PC-3 (cell line): ENCODE data around the gene TGIF1. TPM values are rescaled to one million over a fixed set of nuclear protein-coding genes. Genes with fewer than 3 reads are reported as not detected.
A peak's percentile ranks its signal among the peaks of the same experiment; 100 is the strongest.

Experiments used
- ATAC-seq: fragments of 200-7000 bp; cut with Tn5 transposase; 2 replicates; pipeline ENCODE4 v1.9.1; 2020; ENCODE audit warnings: mild to moderate bottlenecking, moderate library complexity
- BruUV-seq: library from RNA; stranded (reverse); fragments of 400-500 nt; replicated peaks from 2 replicates; lab custom pipeline; 2021; lab: Mats Ljungman, UMichigan
- CTCF ChIA-PET: fragments of 300-600 bp; sonication (Branson Sonifier 250); formaldehyde crosslinking; loops from one replicate; lab custom pipeline; 2022; ENCODE audit warnings: antibody characterized with exemption; lab: Charles Lee
- POLR2A ChIA-PET: fragments of 300-600 bp; sonication (Branson Sonifier 250); formaldehyde crosslinking; loops from one replicate; lab custom pipeline; 2022; ENCODE audit warnings: antibody characterized with exemption; ENCODE audit not compliant: unreplicated experiment; lab: Charles Lee
- DNase-seq: peaks from one replicate; pipeline ENCODE4 v3.0.0-alpha.2; 2015
- H2AFZ ChIP-seq: fragments of 300-600 bp; sonication (generic); 2 replicates; pipeline ENCODE4 v1.6.0; 2016; ENCODE audit warnings: antibody characterized with exemption, low read length
- H3F3A ChIP-seq: fragments of 300-600 bp; sonication (generic); one replicate; pipeline ENCODE4 v1.6.0; 2017; ENCODE audit warnings: antibody characterized with exemption, low read length, control low read depth, mild to moderate bottlenecking; ENCODE audit not compliant: unreplicated experiment
- H3K27ac ChIP-seq: fragments of 300-600 bp; sonication (generic); 2 replicates; pipeline ENCODE4 v1.5.1; 2016; ENCODE audit warnings: mild to moderate bottlenecking, low read length
- H3K27me3 ChIP-seq: fragments of 300-600 bp; sonication (generic); 2 replicates; pipeline ENCODE4 v1.6.1; 2016; ENCODE audit warnings: low read length, mixed read lengths
- H3K36me3 ChIP-seq: fragments of 300-600 bp; sonication (generic); 2 replicates; pipeline ENCODE4 v1.6.1; 2016; ENCODE audit warnings: low read depth, mixed run types, low read length, mixed read lengths
- H3K4me1 ChIP-seq: fragments of 300-600 bp; sonication (generic); 2 replicates; pipeline ENCODE4 v1.5.1; 2016; ENCODE audit warnings: low read length; ENCODE audit not compliant: insufficient read depth
- H3K4me2 ChIP-seq: fragments of 300-600 bp; sonication (generic); 2 replicates; pipeline ENCODE4 v1.6.0; 2016; ENCODE audit warnings: low read length
- H3K4me3 ChIP-seq: fragments of 300-600 bp; sonication (generic); 2 replicates; pipeline ENCODE4 v1.5.1; 2016; ENCODE audit warnings: mild to moderate bottlenecking, low read length, mixed read lengths
- H3K79me2 ChIP-seq: fragments of 300-600 bp; sonication (generic); 2 replicates; pipeline ENCODE4 v1.6.1; 2017; ENCODE audit warnings: low read length, mixed read lengths
- H3K9ac ChIP-seq: fragments of 300-600 bp; sonication (generic); 2 replicates; pipeline ENCODE4 v1.6.0; 2016; ENCODE audit warnings: mild to moderate bottlenecking, low read length
- H3K9me2 ChIP-seq: fragments of 300-600 bp; sonication (generic); replicated peaks from 2 replicates; pipeline ENCODE4 v1.6.1; 2016; ENCODE audit warnings: mixed run types, low read length, mixed read lengths
- H3K9me3 ChIP-seq: fragments of 300-600 bp; sonication (generic); 2 replicates; pipeline ENCODE4 v1.6.1; 2016; ENCODE audit warnings: low read length, mixed read lengths
- H4K20me1 ChIP-seq: fragments of 300-600 bp; sonication (generic); 2 replicates; pipeline ENCODE4 v1.6.1; 2016; ENCODE audit warnings: low read length, mixed read lengths
- EZH2 ChIP-seq: fragments of 300-600 bp; sonication (generic); IDR thresholded peaks from one replicate; pipeline ENCODE4 v1.6.1; 2017; ENCODE audit warnings: antibody characterized with exemption, mild to moderate bottlenecking, low read length; ENCODE audit not compliant: unreplicated experiment
- EZH2phosphoT487 ChIP-seq: fragments of 300-600 bp; sonication (generic); IDR thresholded peaks from 2 replicates; pipeline ENCODE4 v1.6.1; 2018; ENCODE audit warnings: mild to moderate bottlenecking, antibody characterized with exemption, low read length, borderline replicate concordance
- intact Hi-C: fragments of 100-400 bp; cut with micrococcal nuclease; formaldehyde crosslinking; loops from 2 replicates; pipeline ENCODE4 v1.9.0; 2023
- total RNA-seq: library from RNA; depleted of rRNA; stranded (reverse); fragments of >200 nt; gene quantifications from 2 replicates; pipeline ENCODE4 v1.2.3, GENCODE V29; 2014
- TF ChIP-seq, protein P1 (sequence below): fragments of 300-600 bp; sonication (generic); conservative IDR thresholded peaks from 2 replicates; pipeline ENCODE4 v1.5.1; 2017; ENCODE audit warnings: antibody characterized with exemption, low read depth, mild to moderate bottlenecking, low read length

TGIF1 gene
- total RNA-seq, 1 experiment from 2014 or later, result 114 TPM

DNA sequence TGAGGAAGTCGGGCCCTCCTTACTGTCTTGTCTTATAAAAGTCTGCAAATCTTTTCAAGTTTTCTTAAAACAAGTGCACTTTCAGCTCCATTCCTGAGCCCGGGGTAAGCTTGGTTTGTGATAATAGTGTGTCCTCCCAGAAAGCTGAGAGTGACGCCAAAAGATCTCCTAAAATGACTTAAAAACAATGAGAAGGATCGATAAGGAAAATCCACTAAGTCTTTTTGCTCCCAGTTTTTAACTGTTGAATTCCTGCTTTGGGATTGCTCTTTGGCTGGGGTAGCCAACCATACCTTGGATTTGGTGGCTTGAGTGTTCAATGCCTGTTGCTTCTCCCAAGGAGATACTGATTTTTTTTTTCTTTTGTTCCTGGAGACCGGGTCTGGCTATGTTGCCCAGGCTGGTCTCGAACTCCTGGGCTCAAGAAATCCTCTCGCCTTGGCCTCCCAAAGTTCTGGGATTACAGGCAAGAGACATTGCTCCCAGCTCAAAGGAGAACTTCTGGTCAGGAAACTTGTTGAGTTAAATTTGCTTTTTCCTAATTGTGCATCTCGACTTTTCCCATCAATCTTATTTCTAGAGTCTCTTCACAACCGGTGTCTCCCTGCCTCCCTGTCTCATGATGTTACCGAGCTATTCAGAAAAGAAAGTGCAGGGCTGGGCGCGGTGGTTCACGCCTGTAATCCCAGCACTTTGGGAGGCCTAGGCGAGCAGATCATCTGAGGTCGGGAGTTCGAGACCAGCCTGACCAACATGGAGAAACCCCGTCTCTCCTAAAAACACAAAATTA, 3.0 kb downstream of the TGIF1 start:
- Histone ChIP-seq H3K4me2 (peak overlapping the region; percentile 87), H4K20me1 (peaks cover 37% of the 10 kb centered on the region), H3K4me1 (peaks cover 33% of the 10 kb centered on the region), H3K79me2 (peaks cover 90% of the 10 kb centered on the region), H3K27me3 (no peaks in the 10 kb centered on the region), H3K4me3 (peak overlapping the region; percentile 96), H3K9me3 (no peaks in the 10 kb centered on the region), H2AFZ (no peak overlapping the region), H3K36me3 (peaks cover 11% of the 10 kb centered on the region), H3K9me2 (no peaks in the 10 kb centered on the region), H3F3A (peaks cover 18% of the 10 kb centered on the region), H3K27ac (peak overlapping the region; percentile 95), H3K9ac (peak overlapping the region; percentile 97)
- ChIA-PET POLR2A (interaction anchor here (0.6 to 3.2 kb wide), 9 partner anchors 8 to 206 kb away, joined by 3 to 16 read pairs (median 4); no protein-coding TSS in a partner anchor), CTCF (interaction anchor here (0.5 to 2.6 kb wide), 5 partner anchors 132 to 149 kb away, joined by 3 to 15 read pairs (median 5); no protein-coding TSS in a partner anchor)
- no peak for ATAC-seq
- BruUV-seq, result TSS peak; percentile 0
- intact Hi-C loops, result loop anchor here (5.0 to 10.0 kb wide), 2 partner anchors 328 to 441 kb away; partner anchors contain the start of gene LPIN2
- DNase-seq, result no peak
- TF ChIP-seq, protein P1, sequence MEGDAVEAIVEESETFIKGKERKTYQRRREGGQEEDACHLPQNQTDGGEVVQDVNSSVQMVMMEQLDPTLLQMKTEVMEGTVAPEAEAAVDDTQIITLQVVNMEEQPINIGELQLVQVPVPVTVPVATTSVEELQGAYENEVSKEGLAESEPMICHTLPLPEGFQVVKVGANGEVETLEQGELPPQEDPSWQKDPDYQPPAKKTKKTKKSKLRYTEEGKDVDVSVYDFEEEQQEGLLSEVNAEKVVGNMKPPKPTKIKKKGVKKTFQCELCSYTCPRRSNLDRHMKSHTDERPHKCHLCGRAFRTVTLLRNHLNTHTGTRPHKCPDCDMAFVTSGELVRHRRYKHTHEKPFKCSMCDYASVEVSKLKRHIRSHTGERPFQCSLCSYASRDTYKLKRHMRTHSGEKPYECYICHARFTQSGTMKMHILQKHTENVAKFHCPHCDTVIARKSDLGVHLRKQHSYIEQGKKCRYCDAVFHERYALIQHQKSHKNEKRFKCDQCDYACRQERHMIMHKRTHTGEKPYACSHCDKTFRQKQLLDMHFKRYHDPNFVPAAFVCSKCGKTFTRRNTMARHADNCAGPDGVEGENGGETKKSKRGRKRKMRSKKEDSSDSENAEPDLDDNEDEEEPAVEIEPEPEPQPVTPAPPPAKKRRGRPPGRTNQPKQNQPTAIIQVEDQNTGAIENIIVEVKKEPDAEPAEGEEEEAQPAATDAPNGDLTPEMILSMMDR, result no peak
- TF ChIP-seq EZH2 (no peak), EZH2phosphoT487 (no peak)

DNA sequence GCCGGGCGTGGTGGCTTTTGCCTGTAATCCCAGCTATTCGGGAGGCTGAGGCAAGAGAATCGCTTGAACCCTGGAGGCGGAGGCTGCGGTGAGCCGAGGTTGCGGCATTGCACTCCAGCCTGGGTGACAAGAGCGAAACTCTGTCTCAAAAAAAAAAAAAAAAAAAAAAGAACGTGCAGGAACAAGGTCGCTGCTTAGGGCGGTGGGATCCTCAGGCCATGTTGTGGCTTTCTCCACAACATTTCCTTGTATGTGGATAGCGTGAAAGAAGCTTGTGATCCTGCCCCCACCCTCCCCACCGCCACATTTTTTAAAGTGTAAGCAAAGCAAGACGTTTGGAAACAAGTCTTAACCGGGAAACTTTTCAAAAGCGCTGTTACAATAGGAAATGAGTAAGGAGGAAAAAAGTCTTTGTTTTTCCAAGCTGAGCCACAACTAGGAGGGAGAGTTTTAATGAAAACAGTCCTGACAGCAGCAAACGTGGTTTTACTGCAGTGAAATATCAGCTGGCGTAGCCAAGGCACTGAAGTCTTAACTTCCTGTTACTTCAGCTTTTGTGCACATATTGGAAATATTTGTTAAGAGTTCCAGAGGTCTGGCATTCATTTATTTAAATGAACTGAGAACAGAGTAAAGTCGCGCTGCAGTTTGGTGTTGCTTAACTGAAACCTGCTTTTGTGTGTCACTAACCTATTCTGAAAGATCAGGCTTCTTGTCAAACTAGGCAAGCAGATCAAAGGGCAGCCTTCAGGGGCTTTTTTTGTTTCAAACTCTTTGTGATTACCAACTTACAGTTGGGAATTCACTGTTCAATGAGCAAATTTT, 3.8 kb downstream of the TGIF1 start:
- ATAC-seq (peak; percentile 0; the same call in 1 of the 2 replicates), DNase-seq (peak; percentile 84)
- Histone ChIP-seq H3K4me1 (peaks cover 41% of the 10 kb centered on the region), H3F3A (peaks cover 18% of the 10 kb centered on the region), H3K9me2 (no peaks in the 10 kb centered on the region), H3K9ac (peak overlapping the region; percentile 97), H2AFZ (no peak overlapping the region), H3K27me3 (no peaks in the 10 kb centered on the region), H3K9me3 (no peaks in the 10 kb centered on the region), H3K79me2 (peaks cover 95% of the 10 kb centered on the region), H3K27ac (peak overlapping the region; percentile 95), H3K4me2 (peak overlapping the region; percentile 87), H3K36me3 (peaks cover 19% of the 10 kb centered on the region), H4K20me1 (peaks cover 37% of the 10 kb centered on the region), H3K4me3 (peak overlapping the region; percentile 96)
- TF ChIP-seq EZH2 (no peak), EZH2phosphoT487 (no peak)
- TF ChIP-seq, protein P1, result no peak
- ChIA-PET CTCF (interaction anchor here (0.6 to 2.6 kb wide), 7 partner anchors 132 to 214 kb away, joined by 3 to 15 read pairs (median 3); no protein-coding TSS in a partner anchor), POLR2A (interaction anchor here (0.6 to 3.2 kb wide), 10 partner anchors 14 to 205 kb away, joined by 3 to 37 read pairs (median 5); no protein-coding TSS in a partner anchor)
- BruUV-seq, result no TSS peak
- intact Hi-C loops, result loop anchor here (1.0 to 10.0 kb wide), 4 partner anchors 61 to 441 kb away; partner anchors contain the start of gene LPIN2
